8988T (cell line): ENCODE measurements around the gene KCTD11.

Experiments
- DNase-seq: peaks from one replicate; pipeline ENCODE4 v3.0.0; 2011

The KCTD11 gene

DNA sequence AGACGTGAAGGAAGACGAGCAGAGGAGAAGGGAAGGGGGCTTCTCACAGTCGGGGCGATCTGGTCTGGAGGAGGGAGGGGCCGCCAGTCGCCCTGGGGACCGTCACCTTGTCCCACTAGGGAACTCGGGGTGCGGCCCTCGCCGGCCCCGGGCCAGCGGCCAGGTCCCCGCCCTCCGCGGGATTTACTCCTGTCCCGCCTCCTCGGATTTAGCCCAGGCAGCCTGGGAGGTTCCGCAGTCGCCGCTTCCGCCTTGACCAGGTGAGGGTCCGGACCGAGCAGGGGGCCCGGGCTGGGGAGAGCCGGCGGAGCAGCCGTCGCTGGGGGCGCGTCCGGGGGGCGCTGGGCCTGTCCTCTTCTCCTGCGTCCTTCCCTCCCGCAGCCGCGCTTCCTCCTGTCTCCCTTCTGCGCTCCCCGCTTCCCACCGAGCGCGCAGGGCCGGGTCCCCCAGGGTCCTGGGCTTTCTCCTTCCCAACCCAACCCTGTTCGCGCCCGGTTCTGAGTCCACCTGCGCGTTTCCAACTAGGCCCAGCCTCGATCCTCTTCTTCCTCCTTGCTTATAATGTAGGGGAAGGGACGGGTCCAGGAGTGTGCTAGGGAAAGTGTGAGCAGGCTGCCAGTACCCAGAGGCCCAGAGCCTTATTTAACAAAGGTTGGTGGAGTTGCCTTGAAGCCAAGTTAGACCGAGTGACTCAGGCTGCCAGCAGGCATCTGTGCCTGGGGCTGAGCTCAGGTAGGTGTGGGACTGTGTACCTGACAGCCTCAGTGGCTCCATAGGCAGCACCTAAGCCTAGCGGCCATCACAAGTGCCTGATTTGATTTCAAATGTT is 29.1 kb downstream of the KCTD11 start, which contains the start of gene TNK1:
TNK1 (plus strand) TSS at position 235 of the 829 bp plus-strand sequence. CDS start 1,838 bp downstream, outside the sequence.
- no peak for DNase-seq

DNA sequence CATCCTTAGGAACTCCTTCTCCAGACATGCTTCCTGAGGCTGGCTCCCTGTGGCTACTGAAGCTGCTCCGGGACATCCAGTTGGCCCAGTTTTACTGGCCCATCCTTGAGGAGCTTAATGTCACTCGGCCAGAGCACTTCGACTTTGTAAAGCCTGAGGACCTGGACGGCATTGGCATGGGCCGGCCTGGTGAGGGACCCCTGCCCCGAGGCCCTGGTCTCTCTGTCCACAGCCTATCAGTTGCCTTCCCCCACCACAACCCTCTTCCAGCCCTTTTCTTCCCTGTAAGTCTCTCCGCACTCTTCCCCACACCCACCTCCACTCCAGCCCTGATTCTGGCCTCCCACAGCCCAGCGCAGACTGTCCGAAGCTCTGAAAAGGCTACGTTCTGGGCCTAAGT is 30.9 kb downstream of the KCTD11 start:
- DNase-seq: no peak

DNA sequence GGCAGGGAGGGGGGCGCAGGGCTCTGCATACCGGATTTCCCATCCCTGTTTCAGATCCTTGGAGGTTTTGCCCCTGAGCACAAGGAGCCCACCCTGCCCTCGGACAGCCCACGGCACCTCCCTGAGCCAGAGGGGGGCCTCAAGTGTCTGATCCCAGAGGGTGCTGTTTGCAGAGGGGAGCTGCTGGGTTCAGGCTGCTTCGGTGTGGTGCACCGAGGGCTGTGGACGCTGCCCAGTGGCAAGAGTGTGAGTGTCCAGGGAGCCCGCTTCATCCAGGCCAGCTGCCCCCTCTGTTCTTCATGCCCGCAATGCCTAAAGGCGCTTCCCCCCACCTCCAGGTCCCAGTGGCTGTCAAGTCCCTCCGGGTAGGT is 31.4 kb downstream of the KCTD11 start:
- no peak for DNase-seq

DNA sequence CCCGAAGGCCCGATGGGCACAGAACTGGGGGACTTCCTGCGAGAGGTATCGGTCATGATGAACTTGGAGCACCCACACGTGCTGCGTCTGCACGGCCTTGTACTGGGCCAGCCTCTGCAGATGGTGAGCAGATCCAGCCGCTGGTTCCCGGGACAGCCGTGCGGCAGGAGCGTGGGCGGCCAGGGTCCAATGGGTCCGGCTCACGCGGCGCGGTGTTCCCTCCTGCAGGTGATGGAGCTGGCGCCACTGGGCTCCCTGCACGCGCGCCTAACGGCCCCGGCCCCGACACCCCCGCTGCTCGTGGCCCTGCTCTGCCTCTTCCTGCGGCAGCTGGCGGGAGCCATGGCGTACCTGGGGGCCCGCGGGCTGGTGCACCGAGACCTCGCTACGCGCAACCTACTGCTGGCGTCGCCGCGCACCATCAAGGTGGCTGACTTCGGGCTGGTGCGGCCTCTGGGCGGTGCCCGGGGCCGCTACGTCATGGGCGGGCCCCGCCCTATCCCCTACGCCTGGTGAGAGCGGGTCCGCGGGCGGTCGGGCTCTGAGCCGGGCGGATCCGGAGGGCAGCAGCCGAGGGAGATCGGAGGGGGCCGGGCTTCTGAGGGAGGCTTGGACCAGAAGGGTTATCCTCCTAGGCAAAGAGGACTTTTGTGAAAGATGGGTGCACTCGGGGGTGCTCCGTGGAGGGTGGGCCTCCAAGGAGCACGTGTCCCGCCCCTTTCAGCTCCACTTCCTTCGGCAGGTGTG is 32.0 kb downstream of the KCTD11 start:
- DNase-seq: no peak

DNA sequence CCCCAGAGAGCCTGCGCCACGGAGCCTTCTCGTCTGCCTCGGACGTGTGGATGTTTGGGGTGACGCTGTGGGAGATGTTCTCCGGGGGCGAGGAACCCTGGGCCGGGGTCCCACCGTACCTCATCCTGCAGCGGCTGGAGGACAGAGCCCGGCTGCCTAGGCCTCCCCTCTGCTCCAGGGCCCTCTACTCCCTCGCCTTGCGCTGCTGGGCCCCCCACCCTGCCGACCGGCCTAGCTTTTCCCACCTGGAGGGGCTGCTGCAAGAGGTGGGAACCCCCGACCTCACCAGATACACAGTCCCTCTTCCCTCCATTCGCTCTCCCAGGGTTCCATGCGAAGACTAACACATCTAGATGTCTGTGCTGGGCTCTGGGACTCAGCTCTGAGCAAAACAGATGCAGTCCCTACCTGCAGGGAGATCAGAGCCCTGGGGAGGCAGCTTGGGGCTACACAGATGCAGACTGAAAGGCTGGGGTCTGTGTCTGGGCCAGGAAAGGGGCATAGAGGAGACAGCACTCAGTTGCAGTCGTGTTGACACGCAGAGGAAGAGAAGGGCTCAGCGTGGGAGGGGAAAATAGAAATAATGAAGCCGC is 32.6 kb downstream of the KCTD11 start:
- no peak for DNase-seq

DNA sequence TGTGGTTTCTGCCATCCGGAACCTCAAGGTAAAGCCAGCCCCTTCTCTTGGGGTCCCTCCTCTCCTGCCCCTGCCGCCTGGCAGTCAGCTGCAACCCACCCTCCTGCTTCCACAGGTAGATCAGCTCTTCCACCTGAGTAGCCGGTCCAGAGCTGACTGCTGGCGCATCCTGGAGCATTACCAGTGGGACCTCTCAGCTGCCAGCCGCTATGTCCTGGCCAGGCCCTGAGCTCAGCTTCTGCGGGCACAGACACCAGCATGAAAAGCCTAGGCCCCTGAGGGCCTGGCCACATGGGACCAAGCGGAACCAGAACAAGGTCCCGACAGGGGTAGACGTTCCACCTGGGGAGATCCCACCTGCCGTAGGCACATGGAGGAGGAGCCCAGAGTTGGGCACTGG is 36.9 kb downstream of the KCTD11 start:
- no peak for DNase-seq

DNA sequence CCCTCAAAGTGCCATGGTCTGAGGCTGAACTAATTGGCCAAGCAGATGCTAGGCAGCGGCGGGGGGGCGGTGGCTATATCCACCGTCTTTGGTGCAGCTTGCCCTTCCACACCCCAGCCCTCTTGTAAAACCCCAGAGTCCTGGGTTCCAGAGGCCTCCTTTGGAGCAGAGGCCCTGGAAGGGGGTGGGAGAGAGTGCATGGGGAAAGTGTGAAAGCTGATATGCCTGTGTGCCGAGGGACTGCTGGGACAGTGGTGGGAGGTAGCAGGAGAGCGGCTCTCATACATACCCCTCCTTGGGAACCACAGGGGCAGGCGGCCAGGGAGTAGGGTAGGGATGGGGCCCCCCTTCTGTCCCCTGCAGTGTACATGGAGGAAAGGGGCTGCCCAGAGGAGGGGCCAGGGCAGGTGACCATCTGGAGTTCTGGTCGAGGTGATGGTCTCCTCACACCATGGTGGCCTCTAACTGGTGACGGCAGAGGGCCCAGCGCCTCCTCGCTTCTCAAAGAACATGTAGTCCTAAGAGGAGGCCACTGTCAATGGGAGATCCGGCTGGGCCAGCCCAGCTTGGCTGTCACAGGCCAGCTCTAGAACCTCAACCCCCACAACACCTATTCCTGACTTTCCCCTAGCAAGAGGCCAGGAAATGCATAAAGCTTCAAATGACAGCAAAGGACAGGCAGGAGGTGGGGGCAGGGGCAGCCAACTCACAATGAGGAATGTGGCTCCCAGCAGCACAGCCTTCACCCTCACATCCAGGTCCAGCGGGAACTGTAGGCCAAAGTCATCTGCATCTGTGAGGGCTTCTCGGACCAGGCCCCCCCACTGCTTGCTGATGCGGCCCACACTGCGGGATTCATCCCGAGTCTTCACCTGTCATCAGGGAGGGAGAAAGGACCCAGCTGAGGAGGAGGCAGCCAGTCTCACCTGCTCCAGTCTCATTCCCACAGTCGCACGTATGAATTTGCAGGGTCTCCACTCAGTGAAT is 38.3 kb downstream of the KCTD11 start:
- DNase-seq: no peak

DNA sequence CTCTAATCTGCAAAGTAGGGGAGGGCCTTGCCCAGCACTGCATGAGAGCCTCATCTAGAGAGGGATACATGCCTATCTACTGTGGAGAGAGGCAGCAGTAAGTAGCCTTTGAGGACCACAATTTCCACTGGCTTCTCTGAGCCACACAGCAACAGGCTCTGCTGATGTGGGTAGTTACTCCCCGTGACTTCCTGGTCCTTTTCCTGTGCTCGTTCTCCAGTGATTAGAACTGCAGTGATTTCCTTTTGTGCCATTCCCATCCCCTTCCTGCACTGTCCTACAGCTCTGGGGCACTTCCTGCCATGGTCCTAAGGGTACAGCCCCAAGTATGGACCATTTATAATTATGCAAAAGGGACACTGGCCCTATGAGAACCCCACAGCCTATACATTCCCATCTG is 39.3 kb downstream of the KCTD11 start:
- no peak for DNase-seq

DNA sequence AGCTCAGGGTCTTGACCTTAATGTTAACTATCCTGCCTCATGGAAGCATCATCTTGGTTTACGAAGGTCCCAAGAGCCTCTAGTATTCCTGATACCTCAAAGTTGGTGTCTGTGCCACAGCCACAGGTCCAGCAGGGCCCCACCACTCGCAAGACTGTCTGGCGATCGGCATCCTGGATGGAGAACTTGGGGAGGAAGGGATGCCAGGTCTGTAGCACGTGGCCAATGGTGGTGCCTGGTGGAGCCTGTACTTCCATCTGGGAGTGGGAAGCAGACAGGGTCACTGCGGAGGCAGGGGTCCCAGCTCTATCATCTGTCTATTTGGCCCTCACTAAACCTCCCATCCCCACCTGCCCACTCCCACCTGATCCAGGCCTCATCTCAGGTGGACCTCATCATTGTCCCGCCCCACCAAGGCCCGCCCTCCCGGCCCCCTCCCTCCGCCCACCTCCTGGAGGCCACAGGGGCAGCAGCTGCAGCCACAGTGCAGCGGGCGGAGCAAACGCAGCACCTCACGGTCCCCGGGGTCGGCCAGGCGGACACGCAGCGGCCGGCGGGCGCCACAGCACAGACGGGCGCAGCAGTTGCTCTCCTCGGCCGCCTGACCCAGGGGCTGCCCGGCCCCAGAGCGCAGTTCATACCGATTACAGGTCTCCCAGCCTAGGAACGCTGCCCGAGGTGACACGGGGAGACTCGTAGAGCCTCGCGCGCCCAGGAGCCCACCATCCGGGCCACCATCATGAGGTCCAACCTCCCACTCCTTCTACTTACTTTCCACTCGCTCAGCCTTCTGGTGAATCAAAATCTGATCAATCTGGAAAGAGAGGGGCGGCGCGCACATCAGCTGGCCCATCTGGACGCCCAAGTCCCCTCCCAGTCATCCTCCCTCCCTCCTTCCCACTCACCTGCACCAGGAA is 41.0 kb downstream of the KCTD11 start:
- no peak for DNase-seq

DNA sequence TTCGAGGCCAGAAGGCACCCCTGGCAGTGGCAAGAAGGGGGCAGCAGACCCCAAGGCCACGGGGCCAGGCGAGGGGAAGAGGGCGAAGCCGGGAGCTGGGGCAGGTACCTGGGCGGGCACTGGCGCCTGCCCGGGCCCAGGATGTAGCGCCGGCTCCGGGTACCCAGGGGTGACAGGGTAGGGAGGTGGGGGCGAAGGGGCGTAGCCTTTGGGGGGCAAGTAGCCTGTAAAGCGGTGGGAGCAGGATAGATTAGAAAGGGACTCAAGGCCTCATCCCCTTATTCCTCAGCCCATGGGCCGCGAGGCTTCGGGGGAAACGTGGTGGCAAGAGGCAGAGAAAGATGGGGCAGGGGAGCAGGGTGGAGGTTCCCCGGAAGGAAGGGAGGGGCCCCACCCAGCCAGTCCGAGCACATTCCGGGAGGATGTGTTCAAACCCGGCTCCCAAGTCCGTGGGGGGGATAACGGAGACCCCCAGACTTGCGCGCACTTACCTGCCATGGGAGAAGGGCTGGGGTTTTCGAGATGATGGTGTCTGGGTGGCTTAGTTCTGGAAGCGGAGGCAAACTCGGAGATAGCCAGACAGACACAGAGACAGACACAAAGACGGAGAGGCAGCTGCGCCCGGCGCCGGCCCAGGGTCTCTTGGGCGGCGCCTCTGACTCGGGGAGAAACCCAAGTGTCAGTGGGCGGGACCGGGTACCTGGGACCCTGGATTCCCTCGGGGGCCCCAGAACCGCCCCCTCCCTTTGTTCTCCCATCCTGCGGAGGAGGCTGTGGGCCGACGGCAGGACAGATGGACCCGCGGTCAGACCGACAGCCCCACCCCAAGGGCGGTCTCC is 41.9 kb downstream of the KCTD11 start:
- no peak for DNase-seq

DNA sequence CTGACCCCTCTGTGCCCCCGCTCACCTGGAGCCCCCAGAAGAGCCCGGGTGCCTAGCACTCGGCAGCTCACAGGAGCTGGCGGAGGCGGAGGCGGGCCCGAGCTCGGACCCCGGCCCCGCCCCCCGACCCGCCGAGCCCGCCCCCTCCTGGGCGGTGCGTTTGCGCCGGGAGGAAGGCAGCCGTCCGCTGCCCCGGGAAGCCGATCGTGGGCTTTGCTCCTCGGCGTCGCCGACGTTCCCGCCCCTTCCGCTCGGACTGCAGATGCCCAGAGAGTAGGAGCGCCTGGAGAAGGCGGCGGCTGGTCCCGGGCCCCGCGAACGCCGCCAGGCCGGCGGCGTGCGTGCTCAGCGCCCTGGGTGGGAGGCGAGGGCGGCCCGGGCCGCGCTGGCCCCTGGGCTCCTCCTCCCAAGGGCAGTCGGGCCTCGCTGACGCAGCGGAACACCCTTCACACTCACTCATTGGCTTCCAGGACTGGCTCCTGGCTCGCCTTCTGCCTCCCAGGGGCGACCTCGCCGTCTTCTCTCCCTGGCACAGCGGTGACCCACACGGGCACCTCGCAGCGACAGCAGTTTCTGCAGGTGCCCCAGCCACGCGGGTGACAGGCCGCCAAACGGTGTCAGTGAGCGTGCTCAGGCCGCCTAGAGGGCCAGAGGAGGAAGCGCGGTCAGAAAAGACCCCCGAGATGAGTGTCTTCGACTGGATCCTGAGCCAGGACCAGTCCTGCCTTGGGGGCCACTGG is 42.7 kb downstream of the KCTD11 start, which contains the start of gene PLSCR3:
PLSCR3 (minus strand) TSS at position 74 of the 740 bp plus-strand sequence. CDS start 415 bp downstream, outside the sequence.
- peak; percentile 93 for DNase-seq

DNA sequence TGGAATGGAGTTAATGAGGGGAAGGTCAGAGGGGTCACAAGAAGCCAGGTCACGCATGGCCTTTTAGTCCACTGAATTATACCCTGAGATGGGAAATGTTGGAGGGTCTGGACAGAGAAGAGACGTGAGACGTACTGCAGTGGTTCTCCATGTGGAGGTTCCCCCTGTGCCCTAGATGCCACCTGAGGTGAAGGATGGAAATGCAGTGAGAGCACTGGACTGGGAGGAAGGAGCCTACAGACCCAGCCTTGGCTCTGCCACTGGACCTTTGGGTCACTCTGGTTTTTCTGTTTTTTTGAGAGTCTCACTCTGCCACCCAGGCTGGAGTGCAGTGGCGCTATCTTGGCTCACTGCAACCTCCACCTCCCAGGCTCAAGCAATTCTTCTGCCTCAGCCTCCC is 44.2 kb downstream of the KCTD11 start:
- DNase-seq: no peak

DNA sequence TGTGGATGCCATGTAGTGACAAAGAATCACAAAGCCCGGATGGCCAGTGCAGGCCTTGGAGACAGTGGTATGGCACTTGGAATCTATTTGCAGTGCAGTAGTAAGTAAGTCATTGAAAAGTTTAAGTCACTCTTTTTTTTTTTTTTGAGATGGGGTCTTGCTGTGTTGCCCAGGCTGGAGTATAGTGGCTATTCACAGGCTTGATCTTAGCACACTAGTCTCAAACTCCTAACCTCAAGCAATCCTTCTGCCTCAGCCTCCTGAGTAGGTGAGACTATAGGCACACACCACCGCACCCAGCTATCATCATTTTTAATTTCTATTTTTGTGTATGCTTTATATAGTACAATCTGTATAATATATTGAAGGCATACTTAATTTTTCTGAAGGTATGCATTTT is 46.6 kb downstream of the KCTD11 start:
- no peak for DNase-seq

DNA sequence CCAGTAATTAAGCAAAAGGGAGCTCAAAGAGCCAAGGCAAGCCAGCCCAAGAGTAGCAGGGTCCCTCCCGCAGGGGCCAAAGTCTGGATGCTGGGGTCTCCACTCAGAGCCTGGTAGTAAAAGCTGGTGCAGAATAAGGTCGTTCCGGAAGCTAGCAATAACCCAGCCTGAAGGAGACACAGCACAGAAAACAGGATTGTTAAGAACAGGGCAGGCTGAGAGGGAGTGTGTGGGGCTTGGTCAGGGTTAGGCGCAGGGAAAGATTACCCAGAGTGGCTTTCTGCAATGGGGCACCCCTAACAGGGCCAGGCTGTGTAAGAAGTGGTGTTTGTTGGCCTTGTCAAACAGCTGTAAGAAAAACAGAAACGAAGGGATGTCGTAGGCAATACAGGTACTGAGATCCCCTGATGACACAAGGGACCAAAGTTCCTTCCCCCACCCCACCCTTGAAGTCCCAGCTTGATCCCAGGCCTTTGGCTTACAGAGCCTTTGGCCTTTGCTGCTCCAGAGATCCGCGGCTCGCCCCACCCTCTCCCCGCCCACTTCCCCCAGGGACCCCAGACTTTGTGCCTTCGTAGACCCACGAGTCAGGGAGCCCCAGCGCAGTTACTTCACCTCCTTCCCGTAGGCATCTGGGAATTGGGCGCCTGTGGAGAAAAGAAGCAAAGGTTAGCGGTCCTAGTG is 51.2 kb downstream of the KCTD11 start:
- DNase-seq: no peak

DNA sequence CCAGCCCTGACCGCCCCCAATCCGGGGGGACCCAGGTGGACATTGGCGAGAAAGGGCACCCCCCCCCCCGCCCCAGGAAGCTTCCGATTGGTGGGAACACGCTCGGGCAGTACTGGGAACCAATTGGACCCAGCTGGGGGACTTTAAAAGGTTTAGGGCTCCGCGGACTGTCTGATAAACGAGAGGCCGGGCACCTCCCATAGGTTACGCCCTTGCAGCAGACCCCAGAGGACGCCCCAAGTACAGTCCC is 51.7 kb downstream of the KCTD11 start:
- DNase-seq: no peak

DNA sequence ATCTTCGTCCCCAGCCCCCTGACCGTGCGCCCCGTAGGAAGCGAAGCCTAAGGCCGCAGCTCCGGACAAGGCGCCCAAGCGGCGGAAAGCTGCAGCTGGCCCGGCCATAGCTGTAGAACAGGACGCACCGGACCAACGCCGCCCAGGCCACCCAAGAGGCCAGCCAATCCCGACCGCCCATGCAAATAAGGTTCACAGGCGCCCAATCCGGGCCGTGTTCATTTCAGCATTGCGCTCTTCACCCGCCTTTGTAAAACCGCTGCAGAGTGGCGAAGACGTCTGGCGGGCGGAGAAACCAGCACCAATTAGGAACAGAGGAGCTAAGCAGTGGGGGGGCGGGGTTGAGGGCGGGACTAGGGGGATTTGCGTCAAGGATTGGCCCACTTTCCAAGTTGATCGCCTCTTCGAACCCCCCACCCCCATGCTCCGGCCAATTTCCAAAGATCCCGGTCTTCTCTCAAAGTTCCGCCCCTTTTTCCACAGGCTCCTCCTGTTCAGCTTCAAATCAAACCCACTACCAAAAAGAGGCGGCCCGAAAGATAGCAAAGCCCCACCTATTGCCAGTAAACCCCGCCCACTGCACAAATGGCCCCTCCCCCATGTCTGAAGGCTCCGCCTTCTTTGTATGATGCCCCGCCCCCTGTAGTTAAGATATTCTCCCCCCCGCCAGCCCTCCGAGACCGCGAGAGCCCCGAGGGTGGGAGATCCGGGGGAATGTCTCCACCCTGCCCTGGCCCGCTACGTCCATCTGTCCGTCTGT is 52.2 kb downstream of the KCTD11 start, which contains the start of gene TMEM256:
TMEM256 (minus strand) TSS at position 121 of the 760 bp plus-strand sequence; CDS start at position 108, 13 bp downstream.
- DNase-seq: peak; percentile 80
